HG02981 (cell line): ENCODE data around the gene ZNF653.
"Not testable (repeated sequence)": the region's sequence is repeated elsewhere in the genome, so short reads cannot be mapped to it uniquely, and the experiment has no call there.

Experiments used
- ATAC-seq: cut with Tn5 transposase; IDR thresholded peaks from one replicate; pipeline ENCODE4 v1.9.1; 2021; ENCODE audit warnings: mild to moderate bottlenecking, moderate library complexity; ENCODE audit not compliant: unreplicated experiment

The ZNF653 gene

GRCh38 chr19:11482384-11483050 is 23.1 kb downstream of the ZNF653 start:
- ATAC-seq: peak; percentile 59

GRCh38 chr19:11481534-11482383 is 23.9 kb downstream of the ZNF653 start:
- peak; percentile 59 for ATAC-seq

- ATAC-seq: no peak
Observed at GRCh38 chr19:11480715-11481533, 24.7 kb downstream of the ZNF653 start, which contains the start of gene ELAVL3. Gene ELAVL3, minus strand, starts transcription at chr19:11481046. Its CDS starts 438 bp downstream, at chr19:11480608.

- ATAC-seq: no peak
Observed at GRCh38 chr19:11479898-11480714, 25.5 kb downstream of the ZNF653 start.

GRCh38 chr19:11479090-11479897 is 26.3 kb downstream of the ZNF653 start:
- no peak for ATAC-seq

- no peak for ATAC-seq
Observed at GRCh38 chr19:11478167-11479089, 27.2 kb downstream of the ZNF653 start.

GRCh38 chr19:11475861-11476260 is 29.8 kb downstream of the ZNF653 start:
- no peak for ATAC-seq

GRCh38 chr19:11475343-11475742 is 30.3 kb downstream of the ZNF653 start:
- ATAC-seq: not testable (repeated sequence)

- no peak for ATAC-seq
Observed at GRCh38 chr19:11473725-11474124, 31.9 kb downstream of the ZNF653 start.

GRCh38 chr19:11468266-11468845 is 37.3 kb downstream of the ZNF653 start:
- ATAC-seq: not testable (repeated sequence)

- no peak for ATAC-seq
Observed at GRCh38 chr19:11465600-11465999, 40.0 kb downstream of the ZNF653 start.

GRCh38 chr19:11464333-11465265 is 41.0 kb downstream of the ZNF653 start:
- ATAC-seq: no peak

GRCh38 chr19:11463391-11463790 is 42.2 kb downstream of the ZNF653 start:
- ATAC-seq: no peak

GRCh38 chr19:11461453-11461852 is 44.2 kb downstream of the ZNF653 start:
- ATAC-seq: no peak

- ATAC-seq: no peak
Observed at GRCh38 chr19:11460207-11460606, 45.4 kb downstream of the ZNF653 start.

- ATAC-seq: not testable (repeated sequence)
Observed at GRCh38 chr19:11458912-11459311, 46.7 kb downstream of the ZNF653 start.
